Measurements from ENCODE around the gene SWI5. TPM values are rescaled to one million over a fixed set of nuclear protein-coding genes. Genes with fewer than 3 reads are reported as not detected.
A peak's percentile ranks its signal among the peaks of the same experiment; 100 is the strongest.

Gene SWI5
- total and polyA plus RNA-seq, 9 of the 15 experiments (the other 6 are each of a cell fraction or from before 2014, with no cell fraction given): 62.8 to 133 (median 95.9) TPM

GRCh38 chr9:128254855-128255759, 21.0 kb upstream of the SWI5 start (continued):
- TF ChIP-seq TAF7 (tag; IDR thresholded peaks at IDR 0.05): 0 out of 2 replicates have a peak, but pooled peaks have one; percentile 7
- no peak for TF ChIP-seq PCBP2 (IDR thresholded peaks at IDR 0.05; ENCODE audit: low read depth, low read length, poor library complexity, severe bottlenecking)
- no peak for TF ChIP-seq MEF2A (IDR thresholded peaks at IDR 0.05; ENCODE audit: control insufficient read depth, low read depth, low read length)
- peak; percentile 73; the same call in 1 of the 2 replicates for TF ChIP-seq ERF (CRISPR knock-in tag; IDR thresholded peaks at IDR 0.05)
- no peak for TF ChIP-seq MIER1 (IDR thresholded peaks at IDR 0.05; ENCODE audit: low read depth)
- TF ChIP-seq MYC (IDR thresholded peaks at IDR 0.05; ENCODE audit: low read depth, low read length): peak; percentile 57
- no peak for TF ChIP-seq MYC (CRISPR knock-in tag; IDR thresholded peaks at IDR 0.05; ENCODE audit: borderline replicate concordance, low read depth)
- 0 out of 2 replicates have a peak, but pooled peaks have one; percentile 16 for TF ChIP-seq SREBF1 (IDR thresholded peaks at IDR 0.05; ENCODE audit: borderline replicate concordance, low read depth, low read length)
- TF ChIP-seq POLR2A (conservative IDR thresholded peaks at IDR 0.05): peak; percentile 63
- no peak for TF ChIP-seq SRF (CRISPR knock-in tag; IDR thresholded peaks at IDR 0.05)
- peak; percentile 50 for TF ChIP-seq DEAF1 (CRISPR knock-in tag; IDR thresholded peaks at IDR 0.05)
- no peak for TF ChIP-seq TAF9B (IDR thresholded peaks at IDR 0.05; ENCODE audit: partially characterized antibody)
- no peak for TF ChIP-seq CHCHD3 (CRISPR knock-in tag; IDR thresholded peaks at IDR 0.05)
- peak; percentile 31 for TF ChIP-seq NEUROD1 (IDR thresholded peaks at IDR 0.05; ENCODE audit: borderline replicate concordance, low read depth, low read length, partially characterized antibody)
- peak in 1 of 2 experiments; percentile 11; a peak in 1 of 4 replicates for TF ChIP-seq FOXA3 (CRISPR knock-in tag; conservative IDR thresholded peaks at IDR 0.05 in 1 of 2, IDR thresholded peaks at IDR 0.05 in 1 of 2)
- TF ChIP-seq MAFG (tag; conservative IDR thresholded peaks at IDR 0.05): no peak
- TF ChIP-seq SMC3 (conservative IDR thresholded peaks at IDR 0.05; ENCODE audit: insufficient read depth, low read depth, low read length): peak; percentile 82
- TF ChIP-seq CXXC5 (CRISPR knock-in tag; IDR thresholded peaks at IDR 0.05): peak; percentile 34; the same call in 1 of the 2 replicates
- TF ChIP-seq PHF8 (IDR thresholded peaks at IDR 0.05; ENCODE audit: borderline replicate concordance, low read length): no peak; the same call in 1 of the 2 replicates
- peak; percentile 30; the same call in 1 of the 2 replicates for TF ChIP-seq ZNF384 (IDR thresholded peaks at IDR 0.05; ENCODE audit: low read depth, low read length)
- TF ChIP-seq ZBTB2 (IDR thresholded peaks at IDR 0.05): peak; percentile 66; the same call in 1 of the 2 replicates
- 0 out of 2 replicates have a peak, but pooled peaks have one; percentile 6 for TF ChIP-seq NFXL1 (CRISPR knock-in tag; IDR thresholded peaks at IDR 0.05)
